Thyroid gland (tissue), 4 donors: Measurements from ENCODE around the gene TUBB2B. TPM values are rescaled to one million over a fixed set of nuclear protein-coding genes. Genes with fewer than 3 reads are reported as not detected.
"Not testable (repeated sequence)": the region's sequence is repeated elsewhere in the genome, so short reads cannot be mapped to it uniquely, and the experiment has no call there.

ENCODE experiments used
- DNase-seq, 2 donors: peaks; one replicate each; pipeline ENCODE4 v3.0.0-alpha.2; 2019
- H3K27ac ChIP-seq, 3 donors: fragments of 200-600 bp; sonication (generic); 1 replicate in 2 of 3; 2 replicates in 1 of 3; pipeline ENCODE4 v1.5.1; 2016 to 2019; ENCODE audit warnings: mild to moderate bottlenecking in 1 of 3, moderate library complexity in 1 of 3
- H3K27me3 ChIP-seq: fragments of 200-600 bp; sonication (generic); one replicate; pipeline ENCODE4 v1.5.1; 2019
- H3K36me3 ChIP-seq, 2 donors: fragments of 200-600 bp; sonication (generic); one replicate each; pipeline ENCODE4 v1.5.1; 2016 to 2019
- H3K4me1 ChIP-seq, 2 donors: fragments of 200-600 bp; sonication (generic); one replicate each; pipeline ENCODE4 v1.5.1; 2017 to 2019
- H3K4me3 ChIP-seq, 3 donors: fragments of 200-600 bp; sonication (generic); replicated peaks in 1 of 3; 1 replicate in 2 of 3; 2 replicates in 1 of 3; pipeline ENCODE4 v1.5.1; 2016; ENCODE audit warnings: mild to moderate bottlenecking in 1 of 3
- H3K9me3 ChIP-seq: fragments of 200-600 bp; sonication (generic); one replicate; pipeline ENCODE4 v1.5.1; 2017
- CTCF ChIP-seq, 6 experiments: fragments of 200-600 bp in 3 of 6; fragments of 450-650 bp in 3 of 6; sonication (generic) in 3 of 6; IDR thresholded peaks; one replicate each; pipeline ENCODE4 v1.5.1; 2016 to 2019; ENCODE audit warnings: antibody characterized with exemption in 6 of 6, mild to moderate bottlenecking in 2 of 6, inconsistent platforms in 1 of 6, moderate library complexity in 1 of 6
- POLR2A ChIP-seq, 2 donors: fragments of 450-650 bp; IDR thresholded peaks; one replicate each; pipeline ENCODE4 v1.6.1; 2017; ENCODE audit warnings: antibody characterized with exemption in 2 of 2, mild to moderate bottlenecking in 2 of 2, moderate library complexity in 1 of 2
- WGBS, 2 donors: methylation state at CpG; one replicate each; pipeline ENCODE4 v1.1.5; 2017; 5-methylcytosine and 5-hydroxymethylcytosine counted together
- intact Hi-C: fragments of 100-400 bp; cut with DNase I; formaldehyde crosslinking; loops from one replicate; pipeline ENCODE4 v1.15.1; 2023
- total RNA-seq, 4 donors: library from RNA; depleted of rRNA; stranded (reverse); fragments of >200 nt; gene quantifications; one replicate each; pipeline ENCODE4 v1.2.3, GENCODE V29; 2016

Gene TUBB2B
- total RNA-seq, 4 donors from 2014 or later, result 1.1 to 6.1 (median 3.5) TPM; not detected in 1

- 94 to 100% methylated on average over 3 of the region's 3 CpGs for WGBS, 2 donors
- Histone ChIP-seq H3K9me3 (no peaks in the 10 kb centered on the region), H3K4me1 (peaks cover 0 to 7% of the 10 kb centered on the region in 2 donors), H3K4me3 (no peak overlapping the region), H3K27ac (no peak overlapping the region), H3K36me3 (no peaks in the 10 kb centered on the region), H3K27me3 (no peaks in the 10 kb centered on the region)
- TF ChIP-seq POLR2A (IDR thresholded peaks at IDR 0.05) (no peak), CTCF (IDR thresholded peaks at IDR 0.05) (no peak)
- no peak for DNase-seq
- intact Hi-C loops, result loop anchor here (5.0 kb wide), 1 partner anchor 123 kb away; no protein-coding TSS in a partner anchor
Observed at GRCh38 chr6:3249821-3250220, 22.4 kb upstream of the TUBB2B start.

DNA sequence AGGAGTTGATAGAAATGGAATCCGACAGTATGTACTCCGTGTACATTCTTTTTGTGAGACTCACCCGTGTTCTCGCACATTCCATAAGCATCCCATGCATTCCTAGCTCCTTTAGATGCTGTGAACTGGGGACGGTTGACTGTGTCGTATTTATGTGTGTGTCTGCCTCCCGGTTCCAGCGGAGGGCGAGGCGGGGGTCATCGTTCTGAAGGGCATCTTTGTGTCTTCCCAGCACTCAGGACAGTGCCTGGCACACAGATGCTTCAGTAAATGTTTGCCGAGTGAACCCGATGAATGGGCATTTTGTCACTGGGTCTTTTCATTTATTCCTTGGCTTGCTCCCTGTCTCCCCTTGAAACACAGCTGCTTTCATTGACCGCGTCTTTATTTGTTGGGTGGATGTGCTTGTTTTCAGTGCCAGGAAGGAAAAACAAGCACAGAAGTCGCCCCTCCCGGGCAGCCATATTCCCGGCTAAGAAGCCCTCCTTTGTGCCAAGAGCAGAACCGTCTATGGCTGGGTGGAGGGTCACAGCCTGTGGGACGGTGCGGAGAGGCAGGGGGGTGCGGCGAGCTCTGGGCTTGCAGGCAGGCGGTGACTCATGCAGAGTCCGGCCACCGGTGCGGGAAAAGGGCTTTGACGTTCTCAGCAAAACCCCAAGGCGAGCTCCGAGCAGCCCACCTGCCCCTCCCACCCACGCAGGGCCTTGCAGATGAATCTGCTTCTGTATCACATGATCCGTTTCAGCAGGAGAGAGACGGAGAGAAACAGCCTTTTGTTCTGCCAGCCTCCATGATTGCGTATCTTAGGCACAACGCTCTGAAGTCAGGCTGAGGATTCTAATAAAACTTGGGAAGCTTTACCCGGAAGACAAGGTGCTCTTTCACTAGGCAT, 20.0 kb upstream of the TUBB2B start:
- peaks cover 0 to 7% of the 10 kb centered on the region in 2 donors for H3K4me1 ChIP-seq

GRCh38 chr6:3245216-3245615, 17.8 kb upstream of the TUBB2B start:
- intact Hi-C loops, result no loop called here
- Histone ChIP-seq H3K4me1 (peaks cover 0 to 7% of the 10 kb centered on the region in 2 donors), H3K9me3 (no peaks in the 10 kb centered on the region), H3K27ac (no peak overlapping the region), H3K4me3 (no peak overlapping the region), H3K27me3 (no peaks in the 10 kb centered on the region), H3K36me3 (no peaks in the 10 kb centered on the region)
- no peak for TF ChIP-seq POLR2A (IDR thresholded peaks at IDR 0.05)
- TF ChIP-seq CTCF (IDR thresholded peaks at IDR 0.05), result no peak
- WGBS, 2 donors, result 95 to 99% methylated on average over 5 of the region's 5 CpGs
- DNase-seq, result no peak

More for the DNA sequence above, 20.0 kb upstream of the TUBB2B start:
- H3K36me3 ChIP-seq, result no peaks in the 10 kb centered on the region
- H3K27me3 ChIP-seq, result no peaks in the 10 kb centered on the region
- H3K27ac ChIP-seq, result no peak overlapping the region
- peak overlapping the region in 1 of 3 donors; percentile 13 for H3K4me3 ChIP-seq
- no peaks in the 10 kb centered on the region for H3K9me3 ChIP-seq
- whole genome bisulfite sequencing, 2 donors, result 38 to 47% methylated on average over 33 to 36 of the region's 36 CpGs
- peak in 1 of 2 donors; percentile 60 for DNase-seq
- TF ChIP-seq POLR2A (IDR thresholded peaks at IDR 0.05) (no peak), CTCF (IDR thresholded peaks at IDR 0.05) (no peak)
- intact Hi-C loops, result no loop called here

DNA sequence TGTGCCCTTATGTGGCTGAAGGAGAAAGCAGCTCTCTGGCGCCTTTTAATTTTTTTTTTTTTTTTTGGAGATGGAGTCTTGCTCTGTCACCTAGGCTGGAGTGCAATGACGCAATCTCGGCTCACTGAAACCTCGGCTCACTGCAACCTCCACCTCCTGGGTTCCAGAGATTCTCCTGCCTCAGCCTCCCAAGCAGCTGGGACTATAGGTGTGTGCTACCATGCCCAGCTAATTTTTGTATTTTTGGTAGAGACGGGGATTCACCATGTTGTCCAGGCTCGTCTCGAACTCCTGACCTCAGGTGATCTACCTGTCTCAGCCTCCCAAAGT, 17.3 kb upstream of the TUBB2B start:
- H3K36me3 ChIP-seq, DNase-seq, H3K27me3 ChIP-seq, H3K27ac ChIP-seq, intact Hi-C loops, H3K4me1 ChIP-seq, H3K9me3 ChIP-seq, H3K4me3 ChIP-seq: not testable (repeated sequence)
- 94 to 95% methylated on average over 7 of the region's 7 CpGs for WGBS, 2 donors

DNA sequence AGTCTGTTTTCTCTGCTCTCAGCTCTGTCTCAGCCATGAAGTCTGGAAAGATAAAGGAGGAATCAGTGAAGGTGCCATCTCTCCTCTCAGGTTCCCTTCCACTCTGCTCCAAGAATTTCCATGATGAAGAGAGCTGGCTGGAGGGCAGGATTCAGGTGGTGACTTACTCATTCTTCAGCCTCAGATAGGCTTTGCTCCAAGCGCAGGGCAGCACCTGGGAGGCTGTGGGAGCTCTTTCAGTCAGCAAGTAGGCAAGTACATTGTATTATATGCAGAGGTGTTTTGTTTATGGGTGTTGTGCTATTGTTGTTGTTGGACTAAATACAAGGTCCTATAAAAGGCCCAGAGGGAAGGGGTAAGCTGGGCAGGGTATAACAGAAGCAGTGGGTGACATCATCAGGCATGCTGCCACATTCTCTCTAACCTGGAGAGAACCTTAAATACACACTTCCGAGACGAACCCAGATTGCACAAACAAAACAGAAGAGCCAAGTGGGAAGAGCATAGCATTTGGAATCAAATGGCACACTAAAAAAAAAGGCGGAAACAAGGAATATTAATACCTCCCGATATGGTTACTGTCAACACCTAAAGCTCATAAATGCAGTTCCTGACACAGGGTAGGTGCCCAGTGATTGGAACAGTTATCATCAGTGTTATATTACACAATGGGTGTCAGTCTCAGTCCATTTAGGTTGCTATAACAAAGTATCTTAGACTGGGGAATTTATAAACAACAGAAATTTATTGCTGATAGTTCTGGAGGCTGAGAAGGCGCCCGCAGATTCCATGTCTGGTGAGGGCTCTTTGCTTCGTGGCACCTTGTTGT, 16.8 kb upstream of the TUBB2B start:
- Histone ChIP-seq H3K27me3 (no peaks in the 10 kb centered on the region), H3K4me3 (no peak overlapping the region), H3K36me3 (no peaks in the 10 kb centered on the region), H3K9me3 (no peaks in the 10 kb centered on the region), H3K27ac (no peak overlapping the region), H3K4me1 (peaks cover 0 to 7% of the 10 kb centered on the region in 2 donors)
- intact Hi-C loops, result no loop called here
- TF ChIP-seq CTCF (IDR thresholded peaks at IDR 0.05) (no peak), POLR2A (IDR thresholded peaks at IDR 0.05) (no peak)
- DNase-seq, result peak in 1 of 2 donors; percentile 22
- 78 to 79% methylated on average over 8 of the region's 8 CpGs for WGBS, 2 donors
